Measurements from ENCODE around the gene ABCB6. TPM values are rescaled to one million over a fixed set of nuclear protein-coding genes. Genes with fewer than 3 reads are reported as not detected.

ABCB6 gene
- total and polyA plus RNA-seq, 10 of the 15 experiments (the other 5 are each of a cell fraction or from before 2014, with no cell fraction given) = 2.3 to 22.1 (median 13.8) TPM

DNA sequence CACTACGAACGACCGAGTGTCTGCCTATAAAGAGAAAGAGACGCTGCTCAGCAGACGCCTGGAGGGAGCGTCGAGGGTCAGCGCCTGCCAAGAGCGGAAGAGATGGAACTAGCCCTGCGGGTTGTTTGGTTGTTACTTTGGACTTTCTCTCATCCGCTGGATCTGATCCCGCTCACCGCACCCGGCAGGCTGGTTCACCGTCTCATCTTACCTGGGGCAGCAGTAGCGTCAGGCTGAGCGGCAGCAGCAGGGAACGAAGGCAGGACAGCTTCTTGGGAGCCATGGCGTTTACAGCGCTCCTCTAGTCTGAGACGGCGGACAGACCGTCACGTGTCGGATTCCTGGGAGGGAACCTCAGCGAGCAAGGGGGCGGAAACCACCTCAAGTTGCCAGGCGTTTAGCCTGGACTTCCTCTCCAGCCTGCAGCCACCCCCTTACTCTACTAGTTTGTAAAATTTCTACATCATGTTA is 24.6 kb upstream of the ABCB6 start:
- no peak overlapping the region for H3K27ac ChIP-seq (ENCODE audit: control insufficient read depth, insufficient read depth)
- ChIA-PET CTCF (interaction anchor here (1.0 to 3.4 kb wide), 2 partner anchors 10 to 51 kb away, joined by 3 to 27 read pairs; partner anchors contain the start of gene TUBA4B), SMC1A (ENCODE audit: uncharacterized antibody, unreplicated experiment) (interaction anchor here (1.2 kb wide), 1 partner anchor 11 kb away, joined by 3 read pairs; no protein-coding TSS in a partner anchor), POLR2A (interaction anchor here (3.0 kb wide), 1 partner anchor 67 kb away, joined by 17 read pairs; the partner anchor contains the start of gene CNPPD1), RAD21 (ENCODE audit: unreplicated experiment) (no interaction called here)
- peaks cover 16% of the 10 kb centered on the region for H3K79me2 ChIP-seq (ENCODE audit: control insufficient read depth, insufficient read depth, low read length)
- H3K9ac ChIP-seq (ENCODE audit: control insufficient read depth, insufficient read depth, low read length) = no peak overlapping the region
- no TSS peak for BruUV-seq (replicated peaks)
- H3K4me1 ChIP-seq (ENCODE audit: control insufficient read depth, insufficient read depth, low read length) = peaks cover 28% of the 10 kb centered on the region
- 72% methylated on average over 27 of the region's 28 CpGs for WGBS (ENCODE audit: insufficient coverage, insufficient replicate concordance, low lambda C conversion rate, missing lambda C conversion rate)
- in situ Hi-C loops (cut with MboI) (no loop called here), intact Hi-C loops (cut with micrococcal nuclease; ENCODE audit: unreplicated experiment) (no loop called here)
- H3K36me3 ChIP-seq (ENCODE audit: control insufficient read depth in 2 of 2, insufficient read depth in 2 of 2, low read length in 1 of 2) = peaks cover 3 to 10% of the 10 kb centered on the region in 2 experiments; a peak in 3 of 4 replicates
- no peak overlapping the region for H3K4me2 ChIP-seq (ENCODE audit: control insufficient read depth, insufficient read depth)
- no peak for ATAC-seq
- H4K20me1 ChIP-seq (ENCODE audit: control insufficient read depth, insufficient read depth) = no peaks in the 10 kb centered on the region
- H3K4me3 ChIP-seq = no peak overlapping the region
- DNase-seq (ENCODE audit: low read depth, low spot score) = no peak
- H3K9me3 ChIP-seq (replicated peaks; ENCODE audit: control insufficient read depth, insufficient read depth, low read length) = no peaks in the 10 kb centered on the region
- no peak overlapping the region for H2AFZ ChIP-seq (ENCODE audit: control insufficient read depth, low read depth, low read length)
- H3K27me3 ChIP-seq (replicated peaks in 1 of 2; ENCODE audit: control insufficient read depth in 2 of 2, insufficient read depth in 2 of 2, low read length in 1 of 2) = no peaks in the 10 kb centered on the region
- FAIRE-seq = no peak
- TF ChIP-seq, protein P1, sequence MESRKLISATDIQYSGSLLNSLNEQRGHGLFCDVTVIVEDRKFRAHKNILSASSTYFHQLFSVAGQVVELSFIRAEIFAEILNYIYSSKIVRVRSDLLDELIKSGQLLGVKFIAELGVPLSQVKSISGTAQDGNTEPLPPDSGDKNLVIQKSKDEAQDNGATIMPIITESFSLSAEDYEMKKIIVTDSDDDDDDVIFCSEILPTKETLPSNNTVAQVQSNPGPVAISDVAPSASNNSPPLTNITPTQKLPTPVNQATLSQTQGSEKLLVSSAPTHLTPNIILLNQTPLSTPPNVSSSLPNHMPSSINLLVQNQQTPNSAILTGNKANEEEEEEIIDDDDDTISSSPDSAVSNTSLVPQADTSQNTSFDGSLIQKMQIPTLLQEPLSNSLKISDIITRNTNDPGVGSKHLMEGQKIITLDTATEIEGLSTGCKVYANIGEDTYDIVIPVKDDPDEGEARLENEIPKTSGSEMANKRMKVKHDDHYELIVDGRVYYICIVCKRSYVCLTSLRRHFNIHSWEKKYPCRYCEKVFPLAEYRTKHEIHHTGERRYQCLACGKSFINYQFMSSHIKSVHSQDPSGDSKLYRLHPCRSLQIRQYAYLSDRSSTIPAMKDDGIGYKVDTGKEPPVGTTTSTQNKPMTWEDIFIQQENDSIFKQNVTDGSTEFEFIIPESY (IDR thresholded peaks at IDR 0.05) = no peak
- TF ChIP-seq TCF7 (IDR thresholded peaks at IDR 0.05; ENCODE audit: borderline replicate concordance) (no peak), TAF1 (IDR thresholded peaks at IDR 0.05; ENCODE audit: borderline replicate concordance, low read depth, low read length) (no peak)
- TF ChIP-seq, protein P2, sequence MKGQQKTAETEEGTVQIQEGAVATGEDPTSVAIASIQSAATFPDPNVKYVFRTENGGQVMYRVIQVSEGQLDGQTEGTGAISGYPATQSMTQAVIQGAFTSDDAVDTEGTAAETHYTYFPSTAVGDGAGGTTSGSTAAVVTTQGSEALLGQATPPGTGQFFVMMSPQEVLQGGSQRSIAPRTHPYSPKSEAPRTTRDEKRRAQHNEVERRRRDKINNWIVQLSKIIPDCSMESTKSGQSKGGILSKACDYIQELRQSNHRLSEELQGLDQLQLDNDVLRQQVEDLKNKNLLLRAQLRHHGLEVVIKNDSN (IDR thresholded peaks at IDR 0.05; ENCODE audit: borderline replicate concordance, extremely low read length, insufficient read depth, low read depth, low read length) = peak; percentile 9

Measured in GM12878 (cell line).